Inflammatory macrophage treated with lipopolysaccharide for 1 hour (primary cell): ENCODE data around the gene POLR2H.
A peak's percentile ranks its signal among the peaks of the same experiment; 100 is the strongest.

ENCODE experiments used
- DNase-seq, 2 donors: peaks; one replicate each; pipeline ENCODE4 v3.0.0-alpha.2; 2020 to 2022

POLR2H gene

DNA sequence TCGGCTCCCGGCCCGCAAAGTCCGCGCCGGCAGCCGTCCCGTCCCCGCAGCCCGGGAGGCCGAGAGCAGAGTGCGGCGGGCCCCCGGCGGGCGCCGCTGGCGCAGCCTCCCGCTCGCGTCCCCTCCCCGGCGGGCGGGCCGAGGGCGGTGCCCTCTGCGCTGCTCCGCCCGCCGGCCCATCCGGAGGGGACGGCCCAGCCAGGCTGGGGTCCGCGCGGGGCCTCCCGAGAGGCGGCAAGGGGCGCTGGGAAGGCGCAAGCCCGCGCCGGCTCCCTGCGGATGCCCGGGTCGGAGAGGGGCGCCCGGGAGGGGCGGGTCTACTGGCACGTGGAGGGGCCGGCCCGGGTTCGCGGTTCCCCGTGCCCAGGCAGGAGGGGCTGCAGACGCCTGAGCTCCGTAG, at the start of gene POLR2H, which contains the start of gene CLCN2:
TSS of gene POLR2H (plus strand) at position 179 of the 400 bp plus-strand sequence. CDS start 1,783 bp downstream, outside the sequence.
TSS of gene CLCN2 (minus strand) at position 74 of the 400 bp plus-strand sequence. CDS start 126 bp downstream, outside the sequence.
- DNase-seq: peak in 1 of 2 donors; percentile 27

- DNase-seq: peak; percentile 91 to 95
Measured at GRCh38 chr3:184314363-184314699, 47.2 kb upstream of the POLR2H start, which contains the start of gene EIF4G1. EIF4G1 (plus strand) TSS chr3:184314606; CDS start chr3:184315797, 1,191 bp downstream.

- DNase-seq: peak; percentile 56
Measured at GRCh38 chr3:184314700-184315542, 46.6 kb upstream of the POLR2H start.

DNA sequence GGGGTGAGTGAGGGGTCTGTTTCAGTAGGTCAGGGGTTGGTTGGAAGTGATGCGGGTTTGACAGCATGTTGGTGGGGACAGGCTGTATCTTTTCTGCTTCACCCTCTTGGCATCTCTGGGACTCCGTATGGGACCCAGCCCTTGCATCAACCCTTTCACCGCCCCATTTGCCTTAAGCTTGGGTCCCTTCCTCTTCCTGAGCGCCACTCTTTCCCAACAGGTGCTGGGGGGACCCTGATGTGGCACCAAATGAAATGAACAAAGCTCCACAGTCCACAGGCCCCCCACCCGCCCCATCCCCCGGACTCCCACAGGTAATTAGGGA, 46.0 kb upstream of the POLR2H start:
- DNase-seq: peak in 1 of 2 donors; percentile 22

DNA sequence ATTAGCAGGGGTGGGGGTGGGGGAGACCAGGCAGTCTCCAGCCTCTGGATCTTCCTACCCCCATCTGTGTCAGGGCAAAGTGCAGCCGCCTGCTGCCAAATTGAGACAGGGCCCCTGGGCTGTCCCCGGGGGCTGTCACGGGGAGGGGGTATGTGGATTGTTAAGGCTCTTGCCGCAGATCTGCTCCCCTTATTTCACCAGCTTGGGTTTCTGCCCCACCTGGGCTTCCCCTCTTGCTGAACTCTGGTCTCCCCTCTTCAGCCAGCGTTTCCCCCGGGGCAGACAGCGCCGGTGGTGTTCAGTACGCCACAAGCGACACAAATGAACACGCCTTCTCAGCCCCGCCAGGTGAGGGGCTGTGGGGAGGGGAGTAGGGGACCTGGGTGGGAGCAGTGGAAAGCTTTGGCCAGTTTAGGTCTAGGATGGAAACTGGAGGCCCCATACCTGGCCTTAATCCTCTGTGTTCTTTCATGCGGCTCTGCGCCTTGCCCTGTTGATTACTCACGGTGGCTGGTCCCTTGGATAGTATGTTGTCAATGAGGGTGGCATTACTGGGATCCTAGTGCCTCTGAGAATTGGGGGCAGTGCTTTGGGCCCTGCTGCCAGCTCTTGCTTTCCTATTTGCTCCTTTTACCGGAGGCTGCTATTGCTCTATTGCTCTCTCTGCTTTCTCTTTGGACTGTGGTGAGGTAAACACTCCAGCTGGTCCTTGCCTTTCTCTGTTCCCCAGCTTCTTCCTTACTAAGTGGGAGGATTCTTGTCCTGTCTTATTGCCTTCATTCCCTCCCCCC, 45.4 kb upstream of the POLR2H start:
- no peak for DNase-seq

GRCh38 chr3:184316792-184317191, 44.7 kb upstream of the POLR2H start:
- no peak for DNase-seq

DNA sequence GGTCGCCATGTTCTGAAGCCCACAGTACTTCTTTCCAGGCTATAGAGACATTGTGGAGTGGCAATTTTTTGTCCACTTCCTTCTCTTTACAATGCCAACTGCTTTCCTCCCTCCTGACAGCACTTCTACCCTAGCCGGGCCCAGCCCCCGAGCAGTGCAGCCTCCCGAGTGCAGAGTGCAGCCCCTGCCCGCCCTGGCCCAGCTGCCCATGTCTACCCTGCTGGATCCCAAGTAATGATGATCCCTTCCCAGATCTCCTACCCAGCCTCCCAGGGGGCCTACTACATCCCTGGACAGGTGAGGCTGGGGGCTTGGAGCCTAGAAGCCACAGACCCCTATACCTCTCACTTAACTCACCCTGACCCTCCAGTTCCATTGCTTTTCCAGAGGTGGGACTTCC, 44.3 kb upstream of the POLR2H start:
- DNase-seq: no peak

GRCh38 chr3:184320104-184320445, 41.4 kb upstream of the POLR2H start:
- DNase-seq: peak; percentile 83 to 84

GRCh38 chr3:184321666-184322065, 39.8 kb upstream of the POLR2H start:
- DNase-seq: no peak

GRCh38 chr3:184322731-184323487, 38.6 kb upstream of the POLR2H start:
- DNase-seq: peak in 1 of 2 donors; percentile 72

DNA sequence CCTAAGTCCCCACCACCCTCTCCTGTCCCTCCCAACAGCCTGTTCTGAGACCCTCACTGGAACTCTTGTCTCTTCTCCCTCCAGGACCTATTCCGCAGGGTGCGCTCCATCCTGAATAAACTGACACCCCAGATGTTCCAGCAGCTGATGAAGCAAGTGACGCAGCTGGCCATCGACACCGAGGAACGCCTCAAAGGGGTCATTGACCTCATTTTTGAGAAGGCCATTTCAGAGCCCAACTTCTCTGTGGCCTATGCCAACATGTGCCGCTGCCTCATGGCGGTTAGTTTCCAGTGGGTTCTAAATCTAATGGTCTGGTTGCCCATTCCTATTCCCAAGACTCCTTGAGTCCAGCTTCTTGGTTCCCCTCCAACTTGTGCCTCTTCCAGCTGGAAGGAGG, 37.8 kb upstream of the POLR2H start:
- no peak for DNase-seq

GRCh38 chr3:184325269-184325668, 36.2 kb upstream of the POLR2H start:
- DNase-seq: no peak

DNA sequence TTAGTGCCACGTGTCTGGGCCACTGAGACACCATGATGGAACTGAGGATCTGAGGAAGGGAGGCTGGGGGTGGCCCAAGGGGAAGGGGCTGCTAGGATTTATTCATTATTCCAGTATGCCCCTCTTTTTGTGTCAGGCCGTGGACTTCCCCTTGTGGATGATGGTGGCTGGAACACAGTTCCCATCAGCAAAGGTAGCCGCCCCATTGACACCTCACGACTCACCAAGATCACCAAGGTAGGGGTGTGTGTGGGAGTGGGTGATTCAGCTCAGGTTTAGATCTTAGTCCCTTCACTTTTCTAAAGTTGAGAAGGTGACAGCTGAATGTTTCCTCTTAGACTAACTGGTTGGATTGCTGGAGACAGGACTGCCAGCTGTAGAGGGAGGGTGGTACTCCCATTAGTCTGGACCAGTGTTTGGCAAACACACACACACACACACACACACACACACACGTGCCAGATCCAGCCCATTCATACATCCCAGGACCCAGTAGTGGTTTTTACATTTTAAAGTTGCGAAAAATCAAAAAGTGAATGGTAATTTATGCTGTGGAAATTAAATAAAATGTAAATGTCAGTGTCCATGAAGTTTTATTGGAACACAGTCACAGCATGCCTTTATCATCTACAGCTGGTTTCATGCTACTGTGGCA, 35.7 kb upstream of the POLR2H start:
- DNase-seq: no peak

DNA sequence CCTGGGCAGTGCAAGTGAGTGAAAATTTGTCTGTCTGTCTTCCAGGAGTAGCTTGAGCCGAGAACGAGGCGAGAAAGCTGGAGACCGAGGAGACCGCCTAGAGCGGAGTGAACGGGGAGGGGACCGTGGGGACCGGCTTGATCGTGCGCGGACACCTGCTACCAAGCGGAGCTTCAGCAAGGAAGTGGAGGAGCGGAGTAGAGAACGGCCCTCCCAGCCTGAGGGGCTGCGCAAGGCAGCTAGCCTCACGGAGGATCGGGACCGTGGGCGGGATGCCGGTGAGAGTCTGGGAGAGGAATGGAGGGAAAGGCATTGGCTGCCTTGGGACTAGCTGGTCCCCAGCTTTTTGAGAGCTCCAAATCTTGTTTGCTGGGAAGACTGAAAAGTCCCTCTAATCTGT, 34.3 kb upstream of the POLR2H start:
- no peak for DNase-seq

GRCh38 chr3:184328516-184328915, 33.0 kb upstream of the POLR2H start:
- DNase-seq: no peak

- DNase-seq: no peak
Measured at GRCh38 chr3:184332370-184333090, 29.0 kb upstream of the POLR2H start.

DNA sequence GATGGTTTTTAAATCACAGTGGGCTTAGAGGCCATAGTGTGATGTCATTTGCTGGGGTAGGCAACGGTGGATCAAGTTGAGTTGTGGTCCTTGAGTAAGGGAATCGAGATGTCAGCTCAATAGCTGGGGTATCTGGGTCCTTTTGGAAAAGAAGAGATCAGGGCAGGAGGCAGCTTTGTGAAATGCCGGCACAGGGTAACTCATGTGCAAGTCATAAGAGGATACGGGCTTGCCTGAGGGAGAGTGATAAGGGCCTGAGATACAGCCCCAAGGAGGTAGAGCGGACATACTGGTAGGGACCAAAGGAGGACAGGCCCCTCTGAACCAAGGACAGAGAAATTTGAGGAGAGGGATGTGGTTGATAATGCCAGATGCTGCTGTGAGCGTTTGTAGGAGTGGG, 28.3 kb upstream of the POLR2H start:
- DNase-seq: no peak

GRCh38 chr3:184333700-184334099, 27.8 kb upstream of the POLR2H start:
- DNase-seq: no peak

GRCh38 chr3:184334470-184335158, 26.9 kb upstream of the POLR2H start:
- peak; percentile 11 to 44 for DNase-seq

DNA sequence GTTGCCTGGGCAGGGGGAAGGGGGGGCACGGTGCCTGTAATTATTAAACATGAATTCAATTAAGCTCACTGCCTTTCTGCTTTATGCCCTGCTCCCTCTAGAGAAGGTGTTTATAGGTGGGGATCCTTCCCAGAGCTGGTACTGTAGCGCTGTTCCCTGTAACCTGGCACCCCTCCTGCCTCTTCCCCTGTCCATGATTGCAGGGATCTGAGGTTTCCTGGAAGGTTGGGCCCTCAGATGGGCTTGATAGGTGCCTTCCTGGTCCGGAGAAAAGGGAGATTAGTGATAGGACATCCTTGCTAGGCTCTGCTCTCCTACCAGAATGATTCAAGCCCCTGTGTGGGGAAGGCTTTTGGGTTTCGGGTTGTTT, 26.2 kb upstream of the POLR2H start:
- no peak for DNase-seq
